IMR-90 (cell line): ENCODE data around the gene HENMT1. TPM values are rescaled to one million over a fixed set of nuclear protein-coding genes. Genes with fewer than 3 reads are reported as not detected.

Experiments
- ATAC-seq: fragments of 200-7000 bp; cut with Tn5 transposase; 2 replicates; pipeline ENCODE4 v1.9.1; 2020; ENCODE audit warnings: low read depth, mild to moderate bottlenecking, moderate library complexity
- BruUV-seq: library from RNA; stranded (reverse); fragments of 400-500 nt; replicated peaks from 2 replicates; lab custom pipeline; 2021; lab: Mats Ljungman, UMichigan
- CTCF ChIA-PET: fragments of 300-600 bp; formaldehyde crosslinking; extraction: SDS; loops from one replicate; lab custom pipeline; 2021; ENCODE audit warnings: antibody characterized with exemption; lab: Yijun Ruan, JAX
- POLR2A ChIA-PET: fragments of 300-600 bp; sonication (Branson Sonifier 250); formaldehyde crosslinking; loops from one replicate; lab custom pipeline; 2022; ENCODE audit warnings: antibody characterized with exemption; ENCODE audit not compliant: unreplicated experiment; lab: Charles Lee
- DNase-seq: peaks from one replicate; pipeline ENCODE4 v3.0.0; 2013
- H2AFZ ChIP-seq: replicated peaks from 2 replicates; pipeline ENCODE3; 2013; ENCODE audit warnings: low read length, mild to moderate bottlenecking; ENCODE audit not compliant: poor library complexity
- H2AK5ac ChIP-seq: 2 replicates; pipeline ENCODE4 v1.6.1; 2013; ENCODE audit warnings: low read depth, low read length, inconsistent platforms
- H2AK9ac ChIP-seq: replicated peaks from 2 replicates; pipeline ENCODE3; 2013; ENCODE audit warnings: mild to moderate bottlenecking, low read depth, low read length, moderate library complexity; ENCODE audit not compliant: poor library complexity
- H2BK120ac ChIP-seq: 2 replicates; pipeline ENCODE4 v1.6.1; 2013; ENCODE audit warnings: low read depth, low read length, inconsistent platforms
- H2BK15ac ChIP-seq: 3 replicates; pipeline ENCODE4 v1.6.1; 2013; ENCODE audit warnings: low read depth, low read length, inconsistent platforms
- H2BK20ac ChIP-seq: 2 replicates; pipeline ENCODE4 v1.6.1; 2013; ENCODE audit warnings: low read depth, mild to moderate bottlenecking, inconsistent platforms, low read length, moderate library complexity
- H2BK5ac ChIP-seq: 2 replicates; pipeline ENCODE4 v1.6.1; 2013; ENCODE audit warnings: mild to moderate bottlenecking, low read depth, low read length, inconsistent platforms; ENCODE audit not compliant: poor library complexity, severe bottlenecking
- H3K14ac ChIP-seq: replicated peaks from 2 replicates; pipeline ENCODE4 v1.6.1; 2013; ENCODE audit warnings: low read depth, low read length, inconsistent platforms
- H3K18ac ChIP-seq: 2 replicates; pipeline ENCODE4 v1.6.1; 2013; ENCODE audit warnings: low read depth, low read length, control low read depth
- H3K23ac ChIP-seq: 2 replicates; pipeline ENCODE4 v1.6.1; 2013; ENCODE audit warnings: low read depth, low read length, inconsistent platforms
- H3K27ac ChIP-seq: 2 replicates; pipeline ENCODE4 v1.5.1; 2013; ENCODE audit warnings: mild to moderate bottlenecking, control low read depth, low read length; ENCODE audit not compliant: insufficient read depth
- H3K27me3 ChIP-seq: 2 replicates; pipeline ENCODE4 v1.6.1; 2013; ENCODE audit warnings: low read length; ENCODE audit not compliant: control insufficient read depth, insufficient read depth
- H3K36me3 ChIP-seq: 2 replicates; pipeline ENCODE4 v1.6.1; 2013; ENCODE audit warnings: low read length, mixed read lengths; ENCODE audit not compliant: control insufficient read depth, insufficient read depth
- H3K4ac ChIP-seq: 2 replicates; pipeline ENCODE4 v1.6.1; 2013; ENCODE audit warnings: low read depth, low read length, inconsistent platforms
- H3K4me1 ChIP-seq: 2 replicates; pipeline ENCODE4 v1.6.1; 2013; ENCODE audit warnings: low read length, mixed read lengths; ENCODE audit not compliant: control insufficient read depth, insufficient read depth
- H3K4me2 ChIP-seq: 2 replicates; pipeline ENCODE4 v1.6.1; 2013; ENCODE audit warnings: low read depth, mild to moderate bottlenecking, control low read depth, low read length, moderate library complexity
- H3K4me3 ChIP-seq: 2 replicates; pipeline ENCODE4 v1.5.1; 2013; ENCODE audit warnings: low read depth, mild to moderate bottlenecking, control low read depth, low read length, moderate library complexity; ENCODE audit not compliant: insufficient read depth
- H3K56ac ChIP-seq: 2 replicates; pipeline ENCODE4 v1.6.1; 2013; ENCODE audit warnings: low read length, inconsistent platforms; ENCODE audit not compliant: insufficient read depth; ENCODE audit errors: extremely low read depth
- H3K79me1 ChIP-seq, 2 experiments: 2 replicates each; pipeline ENCODE4 v1.6.1; 2013; ENCODE audit warnings: low read length in 2 of 2, inconsistent platforms in 1 of 2, low read depth in 1 of 2
- H3K9ac ChIP-seq: 2 replicates; pipeline ENCODE4 v1.6.1; 2013; ENCODE audit warnings: low read depth, low read length, control low read depth
- H3K9me1 ChIP-seq: 2 replicates; pipeline ENCODE4 v1.6.1; 2013; ENCODE audit warnings: low read length, inconsistent platforms; ENCODE audit not compliant: insufficient read depth
- H3K9me3 ChIP-seq: 2 replicates; pipeline ENCODE4 v1.6.1; 2013; ENCODE audit warnings: low read length; ENCODE audit not compliant: control insufficient read depth, insufficient read depth
- H4K20me1 ChIP-seq: 2 replicates; pipeline ENCODE4 v1.6.1; 2013; ENCODE audit warnings: low read length, inconsistent platforms; ENCODE audit not compliant: insufficient read depth
- H4K5ac ChIP-seq: 2 replicates; pipeline ENCODE4 v1.6.1; 2013; ENCODE audit warnings: mild to moderate bottlenecking, low read depth, low read length, control low read depth
- H4K8ac ChIP-seq, 2 experiments: 2 replicates each; pipeline ENCODE4 v1.6.1; 2013; ENCODE audit warnings: low read depth in 2 of 2, low read length in 2 of 2, control low read depth in 1 of 2, inconsistent platforms in 1 of 2
- H4K91ac ChIP-seq: 2 replicates; pipeline ENCODE4 v1.6.1; 2013; ENCODE audit warnings: low read depth, low read length, inconsistent platforms; ENCODE audit not compliant: insufficient read depth
- CHD1 ChIP-seq: IDR thresholded peaks from 2 replicates; pipeline ENCODE4 v1.6.1; 2012; ENCODE audit warnings: low read depth, low read length, improper control_type of control experiment
- MAZ ChIP-seq: IDR thresholded peaks from 2 replicates; pipeline ENCODE4 v1.6.1; 2012; ENCODE audit warnings: low read depth, mild to moderate bottlenecking, low read length, improper control_type of control experiment, moderate library complexity, borderline replicate concordance
- RAD21 ChIP-seq: IDR thresholded peaks from 2 replicates; pipeline ENCODE4 v1.6.1; 2012; ENCODE audit warnings: low read length, improper control_type of control experiment
- RCOR1 ChIP-seq: IDR thresholded peaks from 2 replicates; pipeline ENCODE4 v1.6.1; 2012; ENCODE audit warnings: mild to moderate bottlenecking, low read length, improper control_type of control experiment; ENCODE audit not compliant: insufficient replicate concordance
- WGBS, 2 experiments: methylation state at CpG; one replicate each; pipeline versions ENCODE4 v1.1.5 to v1.1.7; 2013; ENCODE audit warnings: missing lambda C conversion rate in 2 of 2; ENCODE audit not compliant: insufficient read length in 1 of 2; ENCODE audit errors: extremely low coverage in 2 of 2; 5-methylcytosine and 5-hydroxymethylcytosine counted together
- dilution Hi-C: fragments of 300-500 bp; cut with HindIII; formaldehyde crosslinking; loops from one replicate; pipeline ENCODE4 v1.14.3; 2018; ENCODE audit warnings: low sequenced_read_pairs; ENCODE audit not compliant: unreplicated experiment
- in situ Hi-C: fragments of 300-500 bp; cut with MboI; formaldehyde crosslinking; loops from 3 replicates; pipeline ENCODE4 v1.14.3; 2019; ENCODE audit warnings: low sequenced_read_pairs, inconsistent platforms, mixed read lengths
- intact Hi-C: fragments of 100-400 bp; cut with micrococcal nuclease; formaldehyde crosslinking; loops from 2 replicates; pipeline ENCODE4 v1.10.0; 2022
- polyA plus RNA-seq, 3 experiments: library from polyadenylated mRNA; depleted of rRNA; stranded (reverse); fragments of >200 nt; gene quantifications; 2 replicates each; pipeline ENCODE4 v1.2.3, GENCODE V29; 2012; ENCODE audit warnings: low replicate concordance in 1 of 3
- total RNA-seq: library from RNA; depleted of rRNA; stranded (reverse); fragments of >200 nt; gene quantifications from 2 replicates; pipeline ENCODE4 v1.2.3, GENCODE V29; 2012

Gene HENMT1
- total and polyA plus RNA-seq, 2 of the 4 experiments (the other 2 are of a cell fraction), result 0.54 to 0.67 TPM

DNA sequence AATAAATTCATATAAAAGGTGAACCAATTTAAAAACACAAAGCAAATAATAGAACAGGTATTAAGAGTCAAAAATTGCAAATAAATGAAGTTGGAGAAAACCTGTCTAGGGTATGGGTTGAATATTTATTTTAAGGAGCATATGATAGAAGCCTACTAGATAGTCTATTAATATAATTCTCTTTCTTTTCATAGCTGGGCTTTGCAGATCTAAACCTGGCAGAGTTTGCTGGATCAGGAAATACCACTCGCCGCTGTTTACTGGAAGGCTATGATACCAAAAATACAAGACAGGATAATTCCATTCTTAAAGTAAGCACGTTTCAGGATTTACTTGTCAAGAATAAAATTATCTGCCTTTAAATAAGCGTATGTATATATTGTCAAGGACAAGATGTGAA, 48.9 kb downstream of the HENMT1 start:
- BruUV-seq, result no TSS peak
- Histone ChIP-seq H2AK5ac (no peak overlapping the region), H3K79me1 (no peaks in the 10 kb centered on the region), H2BK120ac (no peak overlapping the region), H4K5ac (no peak overlapping the region), H3K18ac (no peak overlapping the region), H3K4me1 (no peaks in the 10 kb centered on the region), H4K8ac (no peak overlapping the region), H4K20me1 (no peaks in the 10 kb centered on the region), H3K23ac (no peak overlapping the region), H3K27ac (no peak overlapping the region), H2BK5ac (no peak overlapping the region), H3K56ac (no peak overlapping the region), H3K4me3 (no peak overlapping the region), H2BK15ac (no peak overlapping the region), H3K14ac (no peak overlapping the region), H3K9ac (no peak overlapping the region), H4K91ac (no peak overlapping the region), H3K36me3 (0 out of 2 replicates have a peak, but pooled peaks cover 1% of the 10 kb centered on the region), H2AFZ (no peak overlapping the region), H3K4me2 (no peak overlapping the region), H3K4ac (no peak overlapping the region), H2BK20ac (no peak overlapping the region), H3K27me3 (no peaks in the 10 kb centered on the region), H3K9me1 (no peaks in the 10 kb centered on the region), H3K9me3 (no peaks in the 10 kb centered on the region), H2AK9ac (no peak overlapping the region)
- in situ Hi-C loops (no loop called here), intact Hi-C loops (no loop called here), dilution Hi-C loops (no loop called here)
- POLR2A ChIA-PET, result no interaction called here
- CTCF ChIA-PET, result no interaction called here
- no peak for DNase-seq
- TF ChIP-seq RCOR1, result no peak
- TF ChIP-seq CHD1, result no peak
- TF ChIP-seq RAD21, result no peak
- no peak for TF ChIP-seq MAZ
- WGBS, 2 experiments, result no CpG with 5 or more reads among the region's 4 CpGs
- no peak for ATAC-seq
